Liver (tissue), 9 donors: Measurements from ENCODE around the gene GBX2. TPM values are rescaled to one million over a fixed set of nuclear protein-coding genes. Genes with fewer than 3 reads are reported as not detected.

Experiments used
- DNase-seq: peaks from one replicate; pipeline ENCODE4 v3.0.0-alpha.2; 2017; ENCODE audit warnings: low spot score
- H3K27ac ChIP-seq, 2 donors: one replicate each; pipeline ENCODE4 v1.7.0; 2013; ENCODE audit warnings: inconsistent platforms in 2 of 2, low read length in 2 of 2, control low read depth in 1 of 2, low read depth in 1 of 2, mild to moderate bottlenecking in 1 of 2
- H3K27me3 ChIP-seq, 4 donors: one replicate each; pipeline versions ENCODE4 v1.6.1 to v1.7.0; 2013; ENCODE audit warnings: low read length in 3 of 4, inconsistent platforms in 1 of 4, mild to moderate bottlenecking in 1 of 4, moderate library complexity in 1 of 4; ENCODE audit not compliant: control insufficient read depth in 4 of 4, insufficient read depth in 4 of 4
- H3K36me3 ChIP-seq, 4 donors: one replicate each; pipeline versions ENCODE4 v1.6.1 to v1.7.0; 2013; ENCODE audit warnings: low read length in 3 of 4, mild to moderate bottlenecking in 3 of 4, low read depth in 1 of 4, moderate library complexity in 1 of 4; ENCODE audit not compliant: control insufficient read depth in 4 of 4, insufficient read depth in 3 of 4
- H3K4me1 ChIP-seq, 4 donors: one replicate each; pipeline versions ENCODE4 v1.6.1 to v1.7.0; 2013; ENCODE audit warnings: low read length in 3 of 4, mild to moderate bottlenecking in 3 of 4, moderate library complexity in 1 of 4; ENCODE audit not compliant: control insufficient read depth in 4 of 4, insufficient read depth in 4 of 4
- H3K4me3 ChIP-seq, 3 donors: one replicate each; pipeline versions ENCODE4 v1.6.1 to v1.7.0; 2013; ENCODE audit warnings: low read length in 3 of 3, control low read depth in 1 of 3, low read depth in 1 of 3, mild to moderate bottlenecking in 1 of 3
- H3K9ac ChIP-seq, 2 donors: one replicate each; pipeline ENCODE4 v1.7.0; 2013; ENCODE audit warnings: low read length in 2 of 2, mild to moderate bottlenecking in 2 of 2, moderate library complexity in 2 of 2, control low read depth in 1 of 2, low read depth in 1 of 2
- H3K9me3 ChIP-seq, 4 donors: one replicate each; pipeline versions ENCODE4 v1.6.1 to v1.7.0; 2013; ENCODE audit warnings: low read length in 3 of 4; ENCODE audit not compliant: control insufficient read depth in 4 of 4
- ATF3 ChIP-seq: IDR thresholded peaks from 2 replicates; pipeline ENCODE4 v1.6.1; 2016; ENCODE audit warnings: antibody characterized with exemption
- CTCF ChIP-seq: fragments of 150-350 bp; IDR thresholded peaks from 2 replicates; pipeline ENCODE4 v1.5.1; 2017; ENCODE audit warnings: improper control_type of control experiment, low read depth, low read length; ENCODE audit not compliant: missing input control
- EGR1 ChIP-seq, 2 donors: IDR thresholded peaks; 2 replicates each; pipeline ENCODE4 v1.6.1; 2016 to 2018; ENCODE audit warnings: antibody characterized with exemption in 2 of 2, low read depth in 2 of 2
- FOXA1 ChIP-seq: IDR thresholded peaks from 2 replicates; pipeline ENCODE4 v1.6.1; 2016; ENCODE audit warnings: antibody characterized with exemption
- FOXA2 ChIP-seq: IDR thresholded peaks from 2 replicates; pipeline ENCODE4 v1.6.1; 2016; ENCODE audit warnings: antibody characterized with exemption
- GABPA ChIP-seq, 2 donors: IDR thresholded peaks in 1 of 2; conservative IDR thresholded peaks in 1 of 2; 2 replicates each; pipeline ENCODE4 v1.6.1; 2016; ENCODE audit warnings: antibody characterized with exemption in 2 of 2, mild to moderate bottlenecking in 1 of 2, moderate library complexity in 1 of 2
- HNF4A ChIP-seq, 2 donors: conservative IDR thresholded peaks; 2 replicates each; pipeline ENCODE4 v1.6.1; 2016; ENCODE audit warnings: antibody characterized with exemption in 2 of 2, mild to moderate bottlenecking in 2 of 2
- HNF4G ChIP-seq: IDR thresholded peaks from 2 replicates; pipeline ENCODE4 v1.6.1; 2016; ENCODE audit warnings: antibody characterized with exemption
- JUND ChIP-seq, 2 donors: IDR thresholded peaks; 2 replicates each; pipeline ENCODE4 v1.6.1; 2016; ENCODE audit warnings: antibody characterized with exemption in 2 of 2
- MAX ChIP-seq: IDR thresholded peaks from 2 replicates; pipeline ENCODE4 v1.6.1; 2016; ENCODE audit warnings: antibody characterized with exemption
- NR2F2 ChIP-seq: IDR thresholded peaks from 2 replicates; pipeline ENCODE4 v1.6.1; 2016; ENCODE audit warnings: antibody characterized with exemption
- RAD21 ChIP-seq, 2 donors: IDR thresholded peaks; 2 replicates each; pipeline ENCODE4 v1.6.1; 2016; ENCODE audit warnings: antibody characterized with exemption in 2 of 2, mild to moderate bottlenecking in 2 of 2
- REST ChIP-seq: IDR thresholded peaks from 2 replicates; pipeline ENCODE4 v1.6.1; 2016; ENCODE audit warnings: antibody characterized with exemption, mild to moderate bottlenecking
- RXRA ChIP-seq, 2 donors: IDR thresholded peaks; 2 replicates each; pipeline ENCODE4 v1.6.1; 2017 to 2018; ENCODE audit warnings: antibody characterized with exemption in 2 of 2, mild to moderate bottlenecking in 1 of 2
- SP1 ChIP-seq: IDR thresholded peaks from 2 replicates; pipeline ENCODE4 v1.6.1; 2018; ENCODE audit warnings: antibody characterized with exemption, mild to moderate bottlenecking
- TAF1 ChIP-seq: conservative IDR thresholded peaks from 2 replicates; pipeline ENCODE4 v1.6.1; 2016; ENCODE audit warnings: antibody characterized with exemption, mild to moderate bottlenecking
- YY1 ChIP-seq: IDR thresholded peaks from 2 replicates; pipeline ENCODE4 v1.6.1; 2016; ENCODE audit warnings: antibody characterized with exemption, mild to moderate bottlenecking
- ZBTB33 ChIP-seq: IDR thresholded peaks from 2 replicates; pipeline ENCODE4 v1.6.1; 2016; ENCODE audit warnings: antibody characterized with exemption
- WGBS: extraction: QIAGEN DNeasy Blood & Tissue Kit; methylation state at CpG from one replicate; pipeline ENCODE4 v1.1.7; 2013; 5-methylcytosine and 5-hydroxymethylcytosine counted together
- polyA plus RNA-seq, 2 donors: library from polyadenylated mRNA; stranded (reverse) in 1 of 2; unstranded in 1 of 2; fragments of 200-250 nt in 1 of 2; fragments of >200 nt in 1 of 2; fragmentation: Nextera tagmentation in 1 of 2; extraction: Ambion mirVana in 1 of 2; gene quantifications; one replicate each; pipeline versions ENCODE4 v1.2.1 to v1.2.3, GENCODE V29; 2013 to 2015
- total RNA-seq, 2 donors: library from RNA; depleted of rRNA; stranded (reverse); fragments of >200 nt; gene quantifications; one replicate each; pipeline ENCODE4 v1.2.3, GENCODE V29; 2014
- donor health status: healthy.
- donor health status: healthy.
- donor health status: healthy.
- donor health status: healthy.
- donor health status: healthy.

GBX2 gene
- total and polyA plus RNA-seq, 4 donors = not detected

- no peak for TF ChIP-seq TAF1
- TF ChIP-seq MAX = no peak
- TF ChIP-seq HNF4G = no peak
- no peak for TF ChIP-seq RAD21 (IDR thresholded peaks at IDR 0.05)
- TF ChIP-seq NR2F2 = no peak
- no peak for TF ChIP-seq GABPA (IDR thresholded peaks at IDR 0.05 in 1 of 2, conservative IDR thresholded peaks at IDR 0.05 in 1 of 2)
- TF ChIP-seq HNF4A (conservative IDR thresholded peaks at IDR 0.05) = no peak
- no peak for TF ChIP-seq EGR1 (IDR thresholded peaks at IDR 0.05; ENCODE audit: low read depth in 2 of 2)
- no peak for TF ChIP-seq ZBTB33
- TF ChIP-seq CTCF = no peak
- no peak for TF ChIP-seq REST
- TF ChIP-seq RXRA (IDR thresholded peaks at IDR 0.05) = no peak
- TF ChIP-seq JUND (IDR thresholded peaks at IDR 0.05) = no peak
- no peak for TF ChIP-seq ATF3
- no peak for TF ChIP-seq YY1
- TF ChIP-seq FOXA2 = no peak
- TF ChIP-seq SP1 = no peak
- no peak for TF ChIP-seq FOXA1
Measured at GRCh38 chr2:236162031-236162845, 5.9 kb downstream of the GBX2 start.

More at GRCh38 chr2:236162031-236162845, 5.9 kb downstream of the GBX2 start:
- Histone ChIP-seq H3K27me3 (peaks cover 0 to 35% (median 12%) of the 10 kb centered on the region in 4 donors), H3K36me3 (peaks cover 0 to 1% (median 0%) of the 10 kb centered on the region in 4 donors), H3K4me1 (peaks cover 20 to 32% (median 21%) of the 10 kb centered on the region in 4 donors), H3K4me3 (no peak overlapping the region), H3K27ac (no peak overlapping the region), H3K9me3 (no peaks in the 10 kb centered on the region), H3K9ac (no peak overlapping the region)
- no peak for DNase-seq
- WGBS = 30% methylated on average over 16 of the region's 16 CpGs
